HG02943 (cell line): ENCODE results near the gene ZBTB2.
"Not testable (repeated sequence)": the region's sequence is repeated elsewhere in the genome, so short reads cannot be mapped to it uniquely, and the experiment has no call there.

Experiments
- ATAC-seq: cut with Tn5 transposase; IDR thresholded peaks from one replicate; pipeline ENCODE4 v1.9.1; 2021; ENCODE audit warnings: mild to moderate bottlenecking, low read depth, moderate library complexity; ENCODE audit not compliant: unreplicated experiment

ZBTB2 gene

DNA sequence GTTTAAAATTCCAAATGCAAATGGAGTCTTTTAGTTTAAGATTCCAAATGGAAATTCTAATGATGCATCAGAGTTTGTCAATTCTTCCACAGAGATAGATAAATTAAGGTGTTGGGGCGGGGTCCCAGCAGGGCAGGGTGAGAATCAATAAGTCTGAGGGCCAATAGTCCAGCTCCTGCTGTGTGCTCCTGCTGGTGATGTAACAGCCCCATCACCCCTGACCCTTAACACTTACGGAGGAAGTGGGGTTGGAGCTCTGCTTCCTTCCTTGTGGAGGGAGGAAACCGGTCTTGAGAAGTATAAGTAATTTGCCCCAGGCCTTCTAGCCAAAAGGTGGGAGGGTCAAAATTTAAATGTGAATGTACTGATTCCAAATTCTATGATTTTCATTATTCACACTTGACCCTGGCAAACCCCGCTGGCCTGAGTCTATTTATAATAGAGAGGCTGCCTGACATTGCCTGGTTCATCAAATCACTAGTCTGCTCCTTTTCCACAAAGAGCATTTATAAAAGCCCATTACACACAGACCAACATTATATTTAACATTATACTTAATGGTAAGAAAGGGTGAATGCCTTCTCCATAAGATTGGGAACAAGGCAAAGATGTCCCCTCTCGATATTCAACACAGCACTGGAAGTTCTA is 17.2 kb downstream of the ZBTB2 start:
- ATAC-seq, result no peak

DNA sequence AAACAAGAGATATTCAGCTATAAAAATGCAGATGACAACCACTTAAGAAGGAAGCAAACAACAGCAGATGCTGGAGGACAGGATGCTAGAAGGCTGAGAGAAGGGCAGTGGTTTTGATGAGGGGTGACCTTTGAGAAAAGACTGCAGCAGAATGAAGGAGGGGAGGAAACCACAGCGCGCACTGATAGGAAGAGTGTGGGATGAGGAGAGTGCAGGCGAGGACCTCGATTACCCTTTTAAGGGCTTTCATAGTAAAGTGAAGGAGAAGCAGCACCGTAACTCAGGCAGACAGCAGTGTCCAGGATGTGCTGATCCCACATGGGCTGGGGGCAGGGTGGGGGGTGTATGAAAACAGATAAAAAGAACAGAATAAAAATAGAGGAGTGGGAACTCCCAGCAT is 19.2 kb downstream of the ZBTB2 start:
- ATAC-seq, result no peak

DNA sequence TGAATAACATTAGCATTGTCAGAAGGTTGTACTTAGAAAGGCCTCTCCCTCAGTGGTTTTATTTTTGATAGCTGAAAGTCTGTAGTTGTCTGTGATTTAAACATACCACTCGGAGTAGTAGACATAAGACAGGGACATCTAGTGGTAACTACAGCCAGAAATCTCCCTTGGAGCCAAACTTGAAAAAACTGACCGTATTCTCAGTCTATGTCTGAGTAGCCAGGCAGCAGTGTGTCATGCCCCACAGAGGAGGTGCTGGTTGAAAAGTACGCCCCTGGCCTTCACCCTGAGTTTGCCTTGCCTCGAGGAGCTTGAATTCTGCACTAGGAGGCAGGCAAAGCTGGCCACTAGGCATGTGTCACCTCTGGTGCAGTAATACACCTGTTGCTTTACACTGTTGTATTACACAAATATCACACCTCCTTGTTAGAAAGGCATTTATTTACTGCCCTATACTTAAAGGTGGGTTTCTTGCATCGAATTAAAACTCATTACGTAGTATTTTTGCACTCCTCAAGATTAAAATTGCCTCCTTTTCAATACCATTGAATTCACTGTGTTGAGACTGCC is 20.8 kb downstream of the ZBTB2 start:
- no peak for ATAC-seq

DNA sequence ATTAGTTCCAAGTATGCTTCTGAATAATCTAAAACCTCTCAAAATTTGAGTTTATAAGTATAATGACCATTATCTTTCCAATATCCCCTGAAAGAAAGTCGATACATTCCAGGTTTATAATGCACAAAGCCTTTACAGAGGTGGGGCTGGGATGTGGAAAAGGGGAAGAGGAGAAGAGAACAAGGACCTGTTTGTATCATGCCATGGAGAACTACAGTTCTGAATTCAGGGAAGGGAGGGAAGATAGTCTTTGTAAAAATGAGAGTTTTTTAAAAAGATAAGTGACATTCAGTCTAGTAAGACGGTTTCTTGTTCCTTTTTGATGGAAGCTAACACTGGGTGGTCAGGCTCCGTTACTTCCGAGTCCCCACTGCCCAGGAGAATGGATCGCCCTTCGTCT is 26.1 kb downstream of the ZBTB2 start:
- ATAC-seq, result no peak

DNA sequence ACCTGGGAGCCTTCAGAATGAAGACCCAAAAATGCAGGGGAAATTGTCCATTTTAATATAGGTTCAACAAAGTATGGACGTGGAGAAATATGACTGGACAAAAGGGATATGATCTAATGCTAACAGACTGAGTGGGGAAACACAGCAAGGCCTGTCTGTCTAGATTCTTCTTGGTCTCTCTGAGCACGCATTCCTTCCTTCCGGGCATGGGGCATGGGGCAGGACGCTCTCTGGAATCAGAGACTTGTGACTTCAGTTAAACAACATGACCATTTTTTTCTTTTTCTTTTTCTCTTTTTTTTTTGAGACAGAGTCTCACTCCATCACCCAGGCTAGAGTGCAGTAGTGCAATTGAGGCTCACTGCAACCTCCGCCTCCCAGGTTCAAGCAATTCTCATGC is 31.9 kb downstream of the ZBTB2 start:
- no peak for ATAC-seq

DNA sequence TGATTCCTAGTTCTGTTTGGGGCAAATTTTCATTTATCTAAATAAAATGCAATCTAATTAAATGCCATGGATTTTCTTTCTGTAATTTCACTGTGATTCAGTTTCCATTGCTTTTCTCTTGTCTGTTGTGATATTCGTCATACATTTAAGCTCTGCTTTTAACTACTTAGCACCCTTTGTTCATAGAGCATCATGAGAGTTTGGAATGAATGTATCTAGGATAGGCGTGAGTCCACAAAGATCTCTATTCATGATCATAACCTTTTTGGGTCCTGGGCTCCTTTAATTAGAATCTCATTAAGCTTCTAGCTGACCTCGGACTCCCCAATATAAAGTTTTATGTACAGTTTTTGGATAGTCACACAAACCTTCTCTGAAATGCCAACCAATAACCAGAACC is 32.9 kb downstream of the ZBTB2 start:
- no peak for ATAC-seq

DNA sequence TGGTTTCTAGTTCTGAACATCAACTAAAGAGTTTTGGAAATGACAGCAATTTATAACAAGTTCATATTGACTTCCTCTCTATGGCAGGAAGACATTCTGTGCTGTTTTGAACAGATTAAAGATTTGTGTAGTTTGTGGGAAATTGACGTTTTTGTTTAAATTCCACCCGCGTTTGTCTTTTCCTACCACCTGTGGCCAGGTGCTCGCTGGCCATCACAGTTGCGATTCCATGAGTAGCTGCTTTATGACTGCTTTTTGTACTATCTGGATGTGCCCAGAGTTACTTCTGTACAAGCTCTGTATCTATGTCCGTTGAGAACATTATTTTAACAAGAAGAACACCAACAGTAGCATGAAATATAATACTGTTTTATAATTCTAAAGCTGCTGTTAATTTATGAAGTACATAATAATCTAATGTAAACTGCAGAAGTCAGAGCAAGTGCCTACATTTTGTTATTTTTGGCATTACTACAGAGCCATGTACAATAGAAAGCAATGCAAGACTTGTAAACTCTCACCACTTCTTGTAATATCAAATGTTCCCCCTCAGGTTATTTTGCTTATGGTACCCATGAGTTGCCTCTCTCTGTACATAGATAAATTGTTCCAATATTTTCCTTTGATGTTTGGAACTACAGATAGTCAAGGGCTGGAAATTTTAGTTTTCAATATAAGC is 33.5 kb downstream of the ZBTB2 start:
- ATAC-seq, result no peak

DNA sequence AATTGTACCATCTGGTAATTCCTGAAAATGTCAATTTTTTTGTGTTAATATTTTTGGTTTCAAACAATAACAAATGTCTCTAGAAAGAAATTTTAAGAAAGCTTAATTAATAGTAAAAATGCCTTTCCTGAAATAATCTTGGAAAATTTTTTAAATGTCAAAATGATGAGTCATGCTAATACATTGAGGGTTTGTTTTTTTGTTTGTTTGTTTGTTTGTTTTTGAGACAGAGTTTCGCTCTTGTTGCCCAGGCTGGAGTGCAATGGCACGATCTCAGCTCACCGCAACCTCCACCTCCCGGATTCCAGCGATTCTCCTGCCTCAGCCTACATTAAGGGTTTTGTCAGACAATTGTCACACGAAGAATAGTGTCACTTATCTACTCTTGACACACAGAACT is 34.4 kb downstream of the ZBTB2 start:
- ATAC-seq, result not testable (repeated sequence)

DNA sequence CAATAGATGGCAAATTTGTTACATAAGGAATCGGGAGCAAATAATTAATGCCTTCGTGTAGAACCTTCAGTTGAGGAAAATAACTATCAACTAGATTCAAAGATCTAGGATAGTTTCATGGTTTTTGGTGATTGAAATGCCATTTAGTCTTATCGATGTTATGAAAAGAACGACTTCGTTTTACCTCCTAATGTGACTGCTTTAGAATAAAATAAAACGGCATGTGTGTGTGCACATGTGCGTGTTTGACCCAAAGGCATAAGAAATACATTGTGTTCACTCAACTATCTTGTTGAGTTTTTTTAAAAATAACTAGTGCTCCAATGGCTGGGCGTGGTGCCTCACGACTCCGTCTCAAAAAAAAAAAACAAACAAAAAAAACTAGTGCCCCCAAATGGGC is 37.6 kb downstream of the ZBTB2 start:
- no peak for ATAC-seq

DNA sequence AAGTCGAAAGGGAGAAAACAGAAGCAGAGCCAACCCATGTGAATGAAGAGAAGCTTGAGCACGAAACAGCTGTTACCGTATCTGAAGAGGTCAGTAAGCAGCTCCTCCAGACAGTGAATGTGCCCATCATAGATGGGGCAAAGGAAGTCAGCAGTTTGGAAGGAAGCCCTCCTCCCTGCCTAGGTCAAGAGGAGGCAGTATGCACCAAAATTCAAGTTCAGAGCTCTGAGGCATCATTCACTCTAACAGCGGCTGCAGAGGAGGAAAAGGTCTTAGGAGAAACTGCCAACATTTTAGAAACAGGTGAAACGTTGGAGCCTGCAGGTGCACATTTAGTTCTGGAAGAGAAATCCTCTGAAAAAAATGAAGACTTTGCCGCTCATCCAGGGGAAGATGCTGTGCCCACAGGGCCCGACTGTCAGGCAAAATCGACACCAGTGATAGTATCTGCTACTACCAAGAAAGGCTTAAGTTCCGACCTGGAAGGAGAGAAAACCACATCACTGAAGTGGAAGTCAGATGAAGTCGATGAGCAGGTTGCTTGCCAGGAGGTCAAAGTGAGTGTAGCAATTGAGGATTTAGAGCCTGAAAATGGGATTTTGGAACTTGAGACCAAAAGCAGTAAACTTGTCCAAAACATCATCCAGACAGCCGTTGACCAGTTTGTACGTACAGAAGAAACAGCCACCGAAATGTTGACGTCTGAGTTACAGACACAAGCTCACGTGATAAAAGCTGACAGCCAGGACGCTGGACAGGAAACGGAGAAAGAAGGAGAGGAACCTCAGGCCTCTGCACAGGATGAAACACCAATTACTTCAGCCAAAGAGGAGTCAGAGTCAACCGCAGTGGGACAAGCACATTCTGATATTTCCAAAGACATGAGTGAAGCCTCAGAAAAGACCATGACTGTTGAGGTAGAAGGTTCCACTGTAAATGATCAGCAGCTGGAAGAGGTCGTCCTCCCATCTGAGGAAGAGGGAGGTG is 38.7 kb downstream of the ZBTB2 start:
- ATAC-seq, result no peak

DNA sequence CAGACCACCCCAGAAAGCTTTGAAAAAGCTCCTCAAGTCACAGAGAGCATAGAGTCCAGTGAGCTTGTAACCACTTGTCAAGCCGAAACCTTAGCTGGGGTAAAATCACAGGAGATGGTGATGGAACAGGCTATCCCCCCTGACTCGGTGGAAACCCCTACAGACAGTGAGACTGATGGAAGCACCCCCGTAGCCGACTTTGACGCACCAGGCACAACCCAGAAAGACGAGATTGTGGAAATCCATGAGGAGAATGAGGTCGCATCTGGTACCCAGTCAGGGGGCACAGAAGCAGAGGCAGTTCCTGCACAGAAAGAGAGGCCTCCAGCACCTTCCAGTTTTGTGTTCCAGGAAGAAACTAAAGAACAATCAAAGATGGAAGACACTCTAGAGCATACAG is 39.6 kb downstream of the ZBTB2 start:
- ATAC-seq, result no peak

DNA sequence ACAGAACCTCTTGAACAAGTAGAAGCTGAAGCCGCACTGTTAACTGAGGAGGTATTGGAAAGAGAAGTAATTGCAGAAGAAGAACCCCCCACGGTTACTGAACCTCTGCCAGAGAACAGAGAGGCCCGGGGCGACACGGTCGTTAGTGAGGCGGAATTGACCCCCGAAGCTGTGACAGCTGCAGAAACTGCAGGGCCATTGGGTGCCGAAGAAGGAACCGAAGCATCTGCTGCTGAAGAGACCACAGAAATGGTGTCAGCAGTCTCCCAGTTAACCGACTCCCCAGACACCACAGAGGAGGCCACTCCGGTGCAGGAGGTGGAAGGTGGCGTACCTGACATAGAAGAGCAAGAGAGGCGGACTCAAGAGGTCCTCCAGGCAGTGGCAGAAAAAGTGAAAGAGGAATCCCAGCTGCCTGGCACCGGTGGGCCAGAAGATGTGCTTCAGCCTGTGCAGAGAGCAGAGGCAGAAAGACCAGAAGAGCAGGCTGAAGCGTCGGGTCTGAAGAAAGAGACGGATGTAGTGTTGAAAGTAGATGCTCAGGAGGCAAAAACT is 40.1 kb downstream of the ZBTB2 start:
- no peak for ATAC-seq

DNA sequence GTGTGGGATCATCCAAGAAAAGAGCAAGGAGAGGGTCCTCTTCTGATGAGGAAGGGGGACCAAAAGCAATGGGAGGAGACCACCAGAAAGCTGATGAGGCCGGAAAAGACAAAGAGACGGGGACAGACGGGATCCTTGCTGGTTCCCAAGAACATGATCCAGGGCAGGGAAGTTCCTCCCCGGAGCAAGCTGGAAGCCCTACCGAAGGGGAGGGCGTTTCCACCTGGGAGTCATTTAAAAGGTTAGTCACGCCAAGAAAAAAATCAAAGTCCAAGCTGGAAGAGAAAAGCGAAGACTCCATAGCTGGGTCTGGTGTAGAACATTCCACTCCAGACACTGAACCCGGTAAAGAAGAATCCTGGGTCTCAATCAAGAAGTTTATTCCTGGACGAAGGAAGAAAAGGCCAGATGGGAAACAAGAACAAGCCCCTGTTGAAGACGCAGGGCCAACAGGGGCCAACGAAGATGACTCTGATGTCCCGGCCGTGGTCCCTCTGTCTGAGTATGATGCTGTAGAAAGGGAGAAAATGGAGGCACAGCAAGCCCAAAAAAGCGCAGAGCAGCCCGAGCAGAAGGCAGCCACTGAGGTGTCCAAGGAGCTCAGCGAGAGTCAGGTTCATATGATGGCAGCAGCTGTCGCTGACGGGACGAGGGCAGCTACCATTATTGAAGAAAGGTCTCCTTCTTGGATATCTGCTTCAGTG is 40.8 kb downstream of the ZBTB2 start:
- no peak for ATAC-seq

DNA sequence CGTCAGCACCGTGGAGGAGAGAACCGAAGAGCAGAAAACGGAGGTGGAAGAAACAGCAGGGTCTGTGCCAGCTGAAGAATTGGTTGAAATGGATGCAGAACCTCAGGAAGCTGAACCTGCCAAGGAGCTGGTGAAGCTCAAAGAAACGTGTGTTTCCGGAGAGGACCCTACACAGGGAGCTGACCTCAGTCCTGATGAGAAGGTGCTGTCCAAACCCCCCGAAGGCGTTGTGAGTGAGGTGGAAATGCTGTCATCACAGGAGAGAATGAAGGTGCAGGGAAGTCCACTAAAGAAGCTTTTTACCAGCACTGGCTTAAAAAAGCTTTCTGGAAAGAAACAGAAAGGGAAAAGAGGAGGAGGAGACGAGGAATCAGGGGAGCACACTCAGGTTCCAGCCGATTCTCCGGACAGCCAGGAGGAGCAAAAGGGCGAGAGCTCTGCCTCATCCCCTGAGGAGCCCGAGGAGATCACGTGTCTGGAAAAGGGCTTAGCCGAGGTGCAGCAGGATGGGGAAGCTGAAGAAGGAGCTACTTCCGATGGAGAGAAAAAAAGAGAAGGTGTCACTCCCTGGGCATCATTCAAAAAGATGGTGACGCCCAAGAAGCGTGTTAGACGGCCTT is 41.6 kb downstream of the ZBTB2 start:
- ATAC-seq, result no peak

DNA sequence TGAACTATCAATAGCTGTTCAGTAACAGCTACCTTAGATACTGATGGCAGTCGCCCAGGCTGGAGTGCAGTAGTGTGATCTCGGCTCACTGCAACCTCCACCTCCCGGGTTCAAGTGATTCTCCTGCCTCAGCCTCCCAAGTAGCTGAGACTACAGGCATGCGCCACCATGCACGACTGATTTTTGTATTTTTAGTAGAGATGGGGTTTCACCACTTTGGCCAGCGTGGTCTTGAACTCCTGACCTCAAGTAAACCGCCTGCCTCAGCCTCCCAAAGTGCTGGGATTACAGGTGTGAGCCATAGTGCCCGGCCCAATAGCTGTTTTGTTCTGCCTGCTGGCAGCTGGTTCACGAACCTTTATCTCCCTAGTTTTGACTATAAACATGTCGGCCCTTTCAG is 48.6 kb downstream of the ZBTB2 start:
- ATAC-seq, result not testable (repeated sequence)

DNA sequence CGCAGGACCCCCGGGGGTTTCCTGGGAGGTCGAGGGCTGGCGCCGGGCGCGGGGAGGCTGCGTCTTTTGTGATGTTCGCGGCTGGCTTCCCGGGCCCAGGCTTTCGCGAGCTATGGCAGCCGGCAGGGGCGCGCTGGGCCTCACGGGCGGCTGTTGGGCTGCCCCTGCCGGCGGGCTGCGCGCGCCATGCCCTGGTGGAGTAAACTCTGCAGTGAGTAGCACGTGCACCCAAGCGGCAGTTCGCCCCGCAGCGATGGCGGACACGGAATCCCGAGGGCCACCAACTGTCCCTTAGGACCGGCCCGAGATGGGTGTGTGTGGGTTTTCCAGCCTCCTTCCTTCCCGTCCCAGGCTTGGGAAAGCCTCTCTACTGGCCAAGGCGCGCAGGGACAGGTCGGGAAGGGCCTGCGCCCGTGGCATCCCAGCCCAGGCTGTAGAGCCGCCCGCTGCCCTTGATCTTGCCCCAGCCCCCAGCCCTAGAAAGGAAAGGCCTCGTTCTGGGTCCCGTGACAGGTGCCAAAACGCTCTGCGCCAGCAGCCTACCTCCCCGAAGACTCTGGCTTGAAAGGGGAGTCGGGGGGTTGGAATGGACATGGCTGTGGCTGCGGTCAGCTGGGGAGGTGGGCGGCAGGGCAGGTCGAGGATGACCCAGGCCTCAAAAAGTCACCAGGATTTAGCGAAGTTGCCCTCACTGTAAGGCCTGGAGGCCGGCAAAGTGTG is 49.7 kb downstream of the ZBTB2 start:
- no peak for ATAC-seq

DNA sequence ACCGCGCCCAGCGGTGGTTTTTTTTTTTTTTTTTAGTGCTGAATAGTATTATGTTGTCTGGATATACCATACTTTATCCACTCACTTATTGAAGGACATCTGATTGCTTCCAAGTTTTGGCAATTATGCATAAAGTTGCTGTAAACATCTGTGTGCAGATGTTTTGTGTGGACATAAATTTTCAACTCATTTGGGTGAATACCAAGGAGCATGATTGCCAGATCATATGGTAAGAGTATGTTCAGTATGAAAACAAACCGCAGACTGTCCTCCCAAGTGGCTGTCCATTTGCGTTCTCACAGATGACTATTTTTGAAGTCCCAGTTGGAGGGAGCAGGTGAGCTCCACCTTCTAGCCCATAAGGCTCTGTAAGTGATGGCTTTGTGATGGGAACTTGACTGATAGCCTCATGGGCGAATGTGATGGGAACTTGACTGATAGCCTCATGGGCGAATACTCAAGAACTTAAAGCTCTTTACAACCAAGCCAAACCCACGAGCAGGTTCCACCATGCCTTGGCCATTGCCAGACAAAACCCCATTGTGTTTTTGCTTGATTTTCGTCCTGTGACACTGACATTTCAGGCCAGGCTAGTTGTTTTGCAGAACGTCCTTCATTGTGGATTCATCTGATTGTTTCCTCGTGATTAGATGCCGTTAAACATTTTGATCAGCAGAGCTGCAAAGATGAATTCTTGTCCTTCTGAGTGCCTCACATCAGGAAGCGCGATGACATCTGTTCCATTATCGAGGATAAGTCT is 51.0 kb downstream of the ZBTB2 start:
- no peak for ATAC-seq

DNA sequence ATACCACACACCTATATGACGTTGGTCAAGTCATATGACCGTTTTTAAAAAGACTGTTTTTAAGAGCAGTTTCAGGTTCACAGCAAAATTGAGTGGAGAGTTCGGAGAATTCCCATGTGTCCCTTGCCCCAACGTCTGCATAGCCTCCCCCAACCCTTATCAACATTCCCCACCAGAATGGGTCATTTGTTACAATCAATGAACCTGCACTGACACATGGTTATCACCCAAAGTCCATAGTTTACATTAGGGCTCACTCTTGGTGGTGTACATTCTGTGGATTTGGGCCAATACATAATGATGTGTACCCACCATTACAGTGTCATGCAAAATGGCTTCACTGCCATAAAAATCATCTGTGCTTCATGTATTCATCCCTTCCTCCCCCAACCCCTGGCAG is 52.0 kb downstream of the ZBTB2 start:
- no peak for ATAC-seq
